ENCODE results near the gene NPR1.

The NPR1 gene

GRCh38 chr1:153727463-153728304, 49.2 kb downstream of the NPR1 start, which contains the start of gene INTS3:
Gene INTS3, plus strand, starts transcription at chr1:153728050. Its CDS starts 585 bp downstream, at chr1:153728635.
- DNase-seq (ENCODE audit: low spot score) = peak; percentile 100

- peak; percentile 35 for DNase-seq (ENCODE audit: low spot score)
These were observed 50.0 kb downstream of the NPR1 start for GRCh38 chr1:153728305-153729066.

GRCh38 chr1:153730468-153730988, 52.0 kb downstream of the NPR1 start:
- no peak for DNase-seq (ENCODE audit: low spot score)

GRCh38 chr1:153733970-153734369, 55.5 kb downstream of the NPR1 start:
- no peak for DNase-seq (ENCODE audit: low spot score)

GRCh38 chr1:153734396-153735089, 56.1 kb downstream of the NPR1 start:
- DNase-seq (ENCODE audit: low spot score) = no peak

- DNase-seq (ENCODE audit: low spot score) = no peak
These were observed 56.6 kb downstream of the NPR1 start for GRCh38 chr1:153735090-153735420.

GRCh38 chr1:153741986-153742385, 63.5 kb downstream of the NPR1 start:
- no peak for DNase-seq (ENCODE audit: low spot score)

DNA sequence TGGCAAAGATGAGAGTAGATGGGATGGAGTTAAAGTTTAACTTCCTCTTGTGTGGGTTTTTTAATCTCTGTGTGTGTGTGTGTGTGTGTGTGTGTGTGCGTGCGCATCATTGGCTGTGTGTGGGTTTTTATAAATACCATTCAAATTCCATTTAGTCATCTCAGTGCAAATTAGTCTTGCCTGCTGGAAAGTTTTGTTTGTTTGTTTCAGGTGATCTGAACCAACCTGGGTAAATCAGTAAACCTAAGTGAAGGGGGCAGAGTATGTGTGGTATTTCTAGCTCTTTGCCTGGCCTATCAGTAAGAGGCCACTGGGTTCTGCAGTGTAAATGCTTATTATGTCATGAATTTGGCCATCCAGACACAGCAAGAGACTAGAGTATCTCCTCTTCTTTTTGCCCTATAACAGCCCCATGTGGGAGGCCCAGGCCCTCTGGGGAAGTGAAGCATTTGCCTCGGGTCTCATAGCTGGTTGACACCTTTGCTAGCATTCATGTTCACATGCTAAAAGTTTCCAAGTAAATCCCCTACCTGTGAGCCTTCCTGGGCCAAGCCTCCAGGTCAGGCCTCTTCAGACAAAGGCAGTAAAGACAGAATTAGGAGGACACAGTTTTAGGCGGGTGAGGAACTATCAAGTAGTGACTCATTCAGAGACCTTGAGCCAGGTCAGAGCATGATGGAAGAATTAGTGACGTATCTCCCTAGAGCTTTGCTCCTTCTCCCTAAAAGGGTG, 64.1 kb downstream of the NPR1 start:
- no peak for DNase-seq (ENCODE audit: low spot score)
